Measurements from ENCODE around the gene LRRIQ4.

LRRIQ4 gene

DNA sequence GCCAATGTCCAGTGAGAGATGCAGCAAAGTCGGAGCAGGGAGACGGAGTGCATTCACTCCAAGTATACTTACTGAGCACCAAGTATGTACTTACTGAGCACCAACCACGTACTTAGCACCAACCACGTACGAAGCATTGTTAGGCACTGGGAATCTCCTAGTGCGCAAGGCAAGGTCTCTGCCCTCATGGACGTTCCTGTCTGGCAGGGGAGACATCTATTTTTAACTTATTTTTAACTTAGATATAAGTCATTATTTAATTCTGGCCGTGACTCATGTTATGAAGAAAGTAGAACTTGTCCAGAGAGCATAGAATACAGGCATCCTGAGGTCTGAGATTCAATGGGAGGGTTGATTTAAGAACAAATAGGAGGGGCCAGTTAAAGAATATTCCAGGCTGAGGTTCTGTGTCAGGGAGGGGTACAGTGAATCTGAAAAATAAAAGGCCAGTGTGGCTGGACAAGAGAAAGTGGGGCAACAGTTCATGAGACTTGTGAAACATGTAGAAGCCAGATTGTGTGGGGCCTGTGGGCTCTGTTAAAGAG lies 66.4 kb downstream of the LRRIQ4 start:
- no peak for TF ChIP-seq TAF1 (IDR thresholded peaks at IDR 0.05; ENCODE audit: borderline replicate concordance, insufficient read depth, low read length)
- TF ChIP-seq FOXP2 (optimal IDR thresholded peaks at IDR 0.05; ENCODE audit: borderline replicate concordance, extremely low read depth, extremely low read length, insufficient read depth) = no peak
- TF ChIP-seq POLR2AphosphoS5 (IDR thresholded peaks at IDR 0.05; ENCODE audit: low read depth, low read length) = no peak
- no peak for TF ChIP-seq SIN3A (IDR thresholded peaks at IDR 0.05; ENCODE audit: borderline replicate concordance, insufficient read depth, low read length)
- TF ChIP-seq, protein P1, sequence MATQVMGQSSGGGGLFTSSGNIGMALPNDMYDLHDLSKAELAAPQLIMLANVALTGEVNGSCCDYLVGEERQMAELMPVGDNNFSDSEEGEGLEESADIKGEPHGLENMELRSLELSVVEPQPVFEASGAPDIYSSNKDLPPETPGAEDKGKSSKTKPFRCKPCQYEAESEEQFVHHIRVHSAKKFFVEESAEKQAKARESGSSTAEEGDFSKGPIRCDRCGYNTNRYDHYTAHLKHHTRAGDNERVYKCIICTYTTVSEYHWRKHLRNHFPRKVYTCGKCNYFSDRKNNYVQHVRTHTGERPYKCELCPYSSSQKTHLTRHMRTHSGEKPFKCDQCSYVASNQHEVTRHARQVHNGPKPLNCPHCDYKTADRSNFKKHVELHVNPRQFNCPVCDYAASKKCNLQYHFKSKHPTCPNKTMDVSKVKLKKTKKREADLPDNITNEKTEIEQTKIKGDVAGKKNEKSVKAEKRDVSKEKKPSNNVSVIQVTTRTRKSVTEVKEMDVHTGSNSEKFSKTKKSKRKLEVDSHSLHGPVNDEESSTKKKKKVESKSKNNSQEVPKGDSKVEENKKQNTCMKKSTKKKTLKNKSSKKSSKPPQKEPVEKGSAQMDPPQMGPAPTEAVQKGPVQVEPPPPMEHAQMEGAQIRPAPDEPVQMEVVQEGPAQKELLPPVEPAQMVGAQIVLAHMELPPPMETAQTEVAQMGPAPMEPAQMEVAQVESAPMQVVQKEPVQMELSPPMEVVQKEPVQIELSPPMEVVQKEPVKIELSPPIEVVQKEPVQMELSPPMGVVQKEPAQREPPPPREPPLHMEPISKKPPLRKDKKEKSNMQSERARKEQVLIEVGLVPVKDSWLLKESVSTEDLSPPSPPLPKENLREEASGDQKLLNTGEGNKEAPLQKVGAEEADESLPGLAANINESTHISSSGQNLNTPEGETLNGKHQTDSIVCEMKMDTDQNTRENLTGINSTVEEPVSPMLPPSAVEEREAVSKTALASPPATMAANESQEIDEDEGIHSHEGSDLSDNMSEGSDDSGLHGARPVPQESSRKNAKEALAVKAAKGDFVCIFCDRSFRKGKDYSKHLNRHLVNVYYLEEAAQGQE (IDR thresholded peaks at IDR 0.05; ENCODE audit: insufficient read depth in 1 of 2, low read depth in 2 of 2, low read length in 2 of 2) = no peak

DNA sequence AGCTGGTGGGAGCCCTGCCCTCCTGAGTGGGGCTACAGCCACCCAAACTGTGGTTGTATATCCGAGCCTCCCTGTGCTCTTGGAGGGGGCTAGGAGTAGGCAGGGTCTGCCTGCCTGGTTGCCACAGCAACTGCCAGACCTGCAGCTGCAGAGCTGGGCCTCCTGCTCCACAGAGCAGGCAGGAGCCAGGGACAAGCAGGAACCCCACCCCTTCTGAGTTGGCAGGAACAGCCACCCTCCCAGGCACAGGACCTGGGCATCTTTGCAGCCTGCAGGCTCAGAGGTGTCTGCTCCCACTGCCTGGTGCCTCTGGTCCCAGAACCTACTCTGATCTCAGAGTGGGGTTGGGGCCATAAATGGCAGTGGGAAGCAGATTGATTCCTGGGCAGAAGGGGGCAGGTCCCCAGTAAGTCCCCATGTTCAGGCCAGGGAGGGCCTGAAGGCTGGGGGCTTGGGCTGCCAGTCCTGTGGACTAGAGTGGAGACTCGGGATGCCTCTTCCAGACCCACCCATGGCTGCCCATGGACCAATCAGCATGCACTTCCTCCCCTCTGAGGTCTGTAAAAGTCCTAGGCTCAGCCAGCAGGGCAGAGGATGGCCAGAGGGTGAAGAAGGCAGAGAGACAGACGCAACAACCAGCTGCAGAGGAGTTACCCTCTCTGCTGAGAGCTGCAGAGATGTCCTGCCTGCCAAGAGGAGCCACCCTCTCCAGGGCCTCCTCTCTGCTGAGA lies 67.3 kb downstream of the LRRIQ4 start:
- no peak for TF ChIP-seq POLR2AphosphoS5 (IDR thresholded peaks at IDR 0.05; ENCODE audit: low read depth, low read length)
- TF ChIP-seq, protein P1 (IDR thresholded peaks at IDR 0.05; ENCODE audit: insufficient read depth in 1 of 2, low read depth in 2 of 2, low read length in 2 of 2) = no peak
- no peak for TF ChIP-seq SIN3A (IDR thresholded peaks at IDR 0.05; ENCODE audit: borderline replicate concordance, insufficient read depth, low read length)
- TF ChIP-seq TAF1 (IDR thresholded peaks at IDR 0.05; ENCODE audit: borderline replicate concordance, insufficient read depth, low read length) = no peak
- TF ChIP-seq FOXP2 (optimal IDR thresholded peaks at IDR 0.05; ENCODE audit: borderline replicate concordance, extremely low read depth, extremely low read length, insufficient read depth) = no peak

DNA sequence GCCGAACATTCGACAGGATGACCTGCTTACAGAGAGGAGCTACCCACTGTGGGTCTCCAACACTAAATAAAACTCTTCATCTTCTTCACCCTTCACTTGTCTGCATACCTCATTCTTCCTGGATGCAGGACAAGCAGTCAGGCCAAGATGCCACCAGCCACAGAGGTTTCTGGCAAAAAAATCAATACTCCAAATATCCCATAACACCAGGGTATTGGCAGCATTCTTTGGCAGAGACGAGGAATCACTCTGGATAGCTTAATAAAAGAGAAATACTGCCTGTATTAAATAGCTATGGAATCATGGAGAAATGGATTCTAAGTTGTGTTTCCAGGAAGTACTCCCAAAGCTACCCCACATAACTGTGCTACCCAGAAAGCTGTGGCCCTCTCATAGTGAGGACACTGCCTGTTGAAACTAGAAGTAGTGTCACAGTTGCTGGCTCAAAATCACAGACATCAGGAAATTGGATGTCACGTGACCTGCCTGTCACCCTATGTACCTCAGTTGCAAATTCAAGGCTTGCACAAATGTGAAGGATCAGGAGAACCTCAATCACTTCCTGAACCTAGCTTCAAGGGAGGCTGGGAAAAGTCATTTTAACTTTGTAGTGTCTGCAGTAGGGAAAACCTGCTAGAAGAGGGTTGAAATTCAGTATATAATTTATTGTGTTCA lies 68.0 kb downstream of the LRRIQ4 start:
- TF ChIP-seq POLR2AphosphoS5 (IDR thresholded peaks at IDR 0.05; ENCODE audit: low read depth, low read length) (no peak), SIN3A (IDR thresholded peaks at IDR 0.05; ENCODE audit: borderline replicate concordance, insufficient read depth, low read length) (no peak), TAF1 (IDR thresholded peaks at IDR 0.05; ENCODE audit: borderline replicate concordance, insufficient read depth, low read length) (no peak), FOXP2 (optimal IDR thresholded peaks at IDR 0.05; ENCODE audit: borderline replicate concordance, extremely low read depth, extremely low read length, insufficient read depth) (no peak)
- TF ChIP-seq, protein P1 (IDR thresholded peaks at IDR 0.05; ENCODE audit: insufficient read depth in 1 of 2, low read depth in 2 of 2, low read length in 2 of 2) = no peak

DNA sequence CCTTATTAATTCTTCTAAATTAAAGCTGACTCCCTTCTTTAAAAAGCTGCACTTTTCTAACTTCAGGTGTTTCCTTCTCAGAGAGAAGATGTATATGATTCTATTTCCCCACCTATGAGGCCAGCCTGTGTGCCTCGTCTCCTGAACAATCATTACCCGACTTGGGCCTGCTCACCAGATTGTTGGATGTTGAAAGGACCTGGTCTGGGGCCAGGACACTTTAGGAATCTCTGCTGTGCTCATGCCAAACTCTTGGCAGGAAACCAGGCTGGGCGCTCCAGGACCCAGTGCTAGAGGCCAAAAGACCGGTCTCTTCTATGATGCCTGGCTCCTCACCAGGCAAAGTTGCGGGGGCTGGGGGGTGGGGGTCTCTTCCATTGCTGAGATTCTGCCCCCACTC lies 74.0 kb downstream of the LRRIQ4 start:
- TF ChIP-seq FOXP2 (optimal IDR thresholded peaks at IDR 0.05; ENCODE audit: borderline replicate concordance, extremely low read depth, extremely low read length, insufficient read depth) = no peak
- no peak for TF ChIP-seq SIN3A (IDR thresholded peaks at IDR 0.05; ENCODE audit: borderline replicate concordance, insufficient read depth, low read length)
- no peak for TF ChIP-seq TAF1 (IDR thresholded peaks at IDR 0.05; ENCODE audit: borderline replicate concordance, insufficient read depth, low read length)
- TF ChIP-seq, protein P1 (IDR thresholded peaks at IDR 0.05; ENCODE audit: insufficient read depth in 1 of 2, low read depth in 2 of 2, low read length in 2 of 2) = no peak
- TF ChIP-seq POLR2AphosphoS5 (IDR thresholded peaks at IDR 0.05; ENCODE audit: low read depth, low read length) = no peak

Data from PFSK-1 (cell line).